Activated effector memory CD4-positive, alpha-beta T cell treated with Interleukin-2 at 50 U/mL for 16 hours (primary cell): ENCODE measurements around the gene LPP.
"Not testable (repeated sequence)": the region's sequence is repeated elsewhere in the genome, so short reads cannot be mapped to it uniquely, and the experiment has no call there.

Experiments
- DNase-seq: peaks from one replicate; pipeline ENCODE4 v3.0.0-alpha.2; 2020

Gene LPP

DNA sequence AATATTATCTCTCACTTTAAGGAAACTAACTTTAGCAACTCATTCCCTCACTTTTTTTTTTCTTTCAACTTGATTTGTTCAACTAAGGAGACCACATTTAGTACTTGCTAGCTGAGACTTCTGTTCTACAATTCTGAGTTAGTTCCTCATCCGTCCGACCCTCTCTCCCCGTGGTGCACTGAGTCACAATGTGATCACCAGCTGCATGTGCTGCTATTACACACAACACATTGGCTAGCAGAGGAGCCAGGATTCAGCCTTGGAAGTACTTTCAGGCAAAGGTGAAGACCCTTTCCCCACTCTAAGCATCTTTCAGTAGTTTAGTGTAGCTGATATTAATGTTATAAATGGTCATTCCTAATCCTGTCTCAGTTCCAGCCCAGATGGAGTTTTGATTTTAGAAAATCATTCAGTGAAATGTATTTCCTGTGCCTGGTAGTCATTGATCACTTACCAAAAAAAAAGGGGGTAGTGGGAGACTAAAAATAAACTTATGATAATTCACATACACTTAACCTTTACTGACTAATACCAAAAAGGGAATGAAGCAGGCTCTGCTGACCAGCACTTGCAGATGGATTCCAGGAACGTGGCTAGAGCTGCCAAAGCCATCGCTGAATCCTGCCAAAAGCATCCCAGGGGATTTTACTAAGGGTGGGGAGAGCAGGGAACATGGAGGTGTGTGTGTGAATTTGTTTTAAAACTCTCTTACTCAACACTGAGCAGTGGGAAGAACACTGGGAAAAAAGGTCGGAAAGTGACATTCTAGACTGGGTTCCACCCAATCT is 424.8 kb downstream of the LPP start:
- no peak for DNase-seq

DNA sequence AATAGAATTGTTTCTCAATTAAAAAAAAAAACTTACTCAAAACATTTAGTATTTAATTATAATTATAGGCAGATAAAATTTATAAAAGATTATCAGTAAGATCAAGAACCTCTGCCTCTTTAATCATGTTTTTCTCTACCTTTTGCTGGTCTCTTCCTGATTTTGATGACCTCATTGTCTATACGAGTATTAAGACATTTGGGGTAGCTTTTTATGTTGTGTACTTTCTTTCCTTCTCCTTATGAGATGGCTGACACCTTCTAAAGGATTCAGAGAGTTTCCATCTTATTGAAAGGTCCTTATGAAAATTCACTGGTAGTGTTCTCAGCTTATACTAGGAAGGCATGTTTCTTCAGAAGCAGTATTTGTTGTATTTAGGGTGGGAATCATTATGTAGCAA is 426.3 kb downstream of the LPP start:
- DNase-seq, result no peak

DNA sequence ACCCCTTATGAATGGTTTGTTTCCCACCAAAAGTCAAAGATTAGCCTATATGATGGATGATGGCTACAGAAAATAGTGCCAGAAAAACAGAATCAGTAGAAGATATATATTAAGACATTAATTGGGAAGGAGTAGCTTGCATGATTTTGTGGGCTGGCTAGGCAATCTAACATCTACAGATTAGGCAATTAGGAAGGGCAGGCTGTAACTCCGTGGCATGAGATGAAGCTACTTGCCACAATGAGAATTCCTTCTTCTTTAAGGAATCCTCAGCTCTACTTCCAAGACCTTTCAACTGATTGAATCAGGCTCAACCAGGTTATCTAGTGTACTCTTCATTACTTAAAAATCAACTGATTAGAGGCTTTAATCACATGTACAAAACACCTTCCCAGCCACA is 426.7 kb downstream of the LPP start:
- no peak for DNase-seq

DNA sequence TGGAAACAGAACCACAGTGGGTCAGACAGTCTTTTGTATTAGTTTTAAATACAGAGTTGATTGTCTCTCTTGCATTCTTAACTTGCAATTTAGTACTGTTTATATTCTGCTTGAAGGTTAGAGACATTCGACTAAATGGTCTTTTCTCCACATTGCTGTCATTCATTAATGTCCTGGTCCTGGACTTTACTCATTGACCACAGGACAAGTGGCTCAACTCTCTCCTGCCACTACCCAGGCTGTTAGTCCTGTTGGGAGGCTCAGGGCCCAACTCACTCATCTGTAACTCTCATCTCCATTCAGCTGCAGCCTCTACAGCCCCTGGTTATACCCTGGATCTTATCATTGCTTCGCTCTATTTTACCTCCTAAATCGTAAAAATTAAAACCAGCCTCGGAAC is 427.4 kb downstream of the LPP start:
- DNase-seq, result no peak

DNA sequence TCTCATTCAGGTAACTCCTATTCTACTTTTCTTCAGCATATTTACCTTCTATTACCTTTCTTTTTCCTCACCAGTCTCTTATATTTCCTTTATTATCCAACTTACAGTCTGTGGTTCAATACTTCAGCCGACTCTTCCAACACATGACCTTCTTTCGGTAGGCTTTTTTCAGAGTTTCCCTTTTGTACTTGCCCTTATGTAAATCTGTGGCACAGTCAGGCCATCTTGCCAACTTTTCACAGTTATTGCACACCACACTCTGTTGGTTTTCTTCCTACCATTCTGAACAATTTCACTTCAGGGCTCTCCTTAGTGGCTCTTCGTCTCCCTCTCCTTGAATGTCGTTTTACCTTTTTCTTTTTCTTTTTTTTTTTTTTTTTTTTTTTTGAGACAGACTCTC is 427.8 kb downstream of the LPP start:
- DNase-seq, result no peak

DNA sequence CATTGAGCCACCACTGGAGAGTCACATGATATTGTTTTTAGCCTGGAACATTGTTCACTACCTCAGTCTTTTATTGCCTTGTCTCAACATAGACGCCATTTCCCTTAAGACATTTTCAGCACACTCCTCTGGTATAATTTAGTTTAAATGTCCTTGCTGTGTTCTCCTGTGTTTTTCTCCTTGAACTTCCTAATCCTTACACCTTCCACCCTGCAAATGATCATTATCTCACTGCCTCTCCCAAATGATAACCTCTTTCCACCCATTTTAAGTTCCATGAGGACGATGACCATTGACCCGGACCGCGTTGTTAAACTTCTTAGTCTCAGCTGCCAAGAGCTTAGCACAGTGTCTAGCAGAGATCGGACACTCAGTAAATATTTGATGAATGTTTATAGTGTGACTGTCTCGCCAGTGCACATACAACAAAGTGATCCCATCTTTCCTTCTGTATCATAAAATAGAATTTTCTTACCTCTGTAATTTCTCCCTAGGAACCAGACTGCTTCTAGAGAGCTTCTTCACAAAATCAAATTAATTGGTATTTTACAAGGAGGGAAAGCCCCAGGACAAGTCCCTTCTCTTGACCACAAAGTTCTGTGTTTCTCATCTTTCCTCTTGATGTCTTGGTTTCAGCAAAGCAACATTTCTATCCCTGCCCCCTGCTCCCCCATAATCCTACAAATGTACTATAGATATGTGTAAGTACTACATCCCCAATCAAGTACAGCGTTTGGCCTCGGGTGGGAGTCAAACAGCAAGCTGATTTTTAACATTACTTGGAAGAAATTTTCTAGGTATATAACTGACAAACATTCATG is 429.6 kb downstream of the LPP start:
- no peak for DNase-seq

DNA sequence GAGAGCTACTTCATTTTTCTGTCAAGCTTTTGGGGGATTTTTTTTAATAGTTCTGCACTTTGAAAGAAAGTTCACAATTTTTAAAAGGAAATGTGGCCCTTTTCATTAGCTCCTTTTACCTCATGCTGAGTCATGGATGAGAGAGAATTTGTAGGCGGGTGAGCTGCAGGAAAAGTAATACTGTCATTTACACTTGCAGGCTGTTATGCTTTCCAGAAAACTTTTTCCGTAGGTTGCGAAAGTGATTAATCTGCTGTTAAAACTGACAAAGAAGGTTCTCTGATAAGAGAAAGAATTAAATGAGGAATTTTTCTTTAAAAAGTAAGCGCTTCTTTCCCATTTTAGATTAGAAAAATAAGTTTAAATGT is 430.2 kb downstream of the LPP start:
- DNase-seq, result no peak

DNA sequence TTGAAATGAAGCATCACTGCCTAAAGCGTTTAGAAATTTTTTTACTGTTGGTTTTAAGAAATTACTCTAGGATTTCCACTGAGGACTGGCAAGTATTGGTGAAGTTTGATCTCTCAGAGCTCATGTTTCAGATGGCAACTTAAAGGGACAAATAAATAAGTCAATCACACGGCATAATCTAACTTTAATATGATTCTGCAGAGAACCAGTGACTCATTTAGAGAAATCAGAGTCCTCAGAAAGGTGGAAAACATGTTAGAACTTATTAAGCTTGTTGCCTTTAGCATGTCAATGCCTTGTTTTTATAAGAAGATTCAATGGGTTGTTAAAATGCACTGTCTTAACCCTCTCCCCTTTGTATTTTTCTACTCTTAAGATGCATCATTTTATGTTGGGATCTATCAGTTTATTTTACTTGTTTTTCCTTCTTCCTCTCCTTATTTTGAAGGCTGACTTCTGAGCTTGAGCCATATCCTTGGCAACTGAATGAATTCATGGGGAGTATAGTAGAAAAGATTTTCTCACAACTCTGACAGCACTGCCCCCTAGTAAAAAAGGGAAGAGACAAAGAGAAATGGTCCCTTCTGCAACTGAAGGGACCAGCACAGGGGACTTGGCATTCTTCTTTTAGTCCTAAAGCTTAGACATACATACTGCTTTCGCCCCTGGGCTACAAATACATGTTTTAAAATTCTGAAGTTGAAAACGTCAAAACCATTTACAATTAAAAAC is 431.2 kb downstream of the LPP start:
- no peak for DNase-seq

DNA sequence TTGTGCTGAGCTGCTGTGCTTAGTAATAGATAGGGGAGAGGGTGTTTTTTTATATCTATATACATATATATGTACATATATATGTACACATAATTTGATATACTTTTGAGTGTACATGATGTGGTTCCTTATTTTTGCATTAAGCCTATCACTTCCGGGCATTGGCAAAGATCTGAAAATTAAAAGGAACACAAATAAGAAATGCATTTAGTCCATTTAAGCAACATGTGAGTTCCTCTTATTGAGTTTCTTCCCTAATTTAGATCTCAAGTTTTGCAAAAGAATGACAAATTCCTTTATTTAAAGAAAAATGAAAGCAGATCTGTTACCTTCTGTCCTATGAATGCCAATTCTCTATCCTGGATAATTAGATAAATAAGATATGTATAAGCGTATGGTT is 435.1 kb downstream of the LPP start:
- no peak for DNase-seq

DNA sequence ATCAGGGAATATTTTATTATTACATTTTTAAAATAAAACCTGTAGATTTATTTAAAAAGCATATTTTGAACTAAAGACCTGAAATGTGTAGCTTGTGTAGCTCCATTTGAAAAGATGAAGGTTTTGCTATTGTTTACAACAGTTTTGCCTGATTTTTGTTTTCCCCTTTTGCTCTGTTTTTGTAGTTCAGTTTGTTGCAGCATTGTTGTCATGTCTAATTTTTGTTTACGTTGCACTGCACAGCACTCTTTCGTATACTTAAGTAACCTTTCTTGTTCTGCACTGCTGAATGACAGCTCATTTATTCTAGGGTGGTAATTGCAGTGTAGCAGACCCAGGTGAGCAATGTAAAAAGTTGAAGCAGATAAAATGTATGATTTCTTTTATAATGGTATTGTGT is 435.8 kb downstream of the LPP start:
- no peak for DNase-seq

DNA sequence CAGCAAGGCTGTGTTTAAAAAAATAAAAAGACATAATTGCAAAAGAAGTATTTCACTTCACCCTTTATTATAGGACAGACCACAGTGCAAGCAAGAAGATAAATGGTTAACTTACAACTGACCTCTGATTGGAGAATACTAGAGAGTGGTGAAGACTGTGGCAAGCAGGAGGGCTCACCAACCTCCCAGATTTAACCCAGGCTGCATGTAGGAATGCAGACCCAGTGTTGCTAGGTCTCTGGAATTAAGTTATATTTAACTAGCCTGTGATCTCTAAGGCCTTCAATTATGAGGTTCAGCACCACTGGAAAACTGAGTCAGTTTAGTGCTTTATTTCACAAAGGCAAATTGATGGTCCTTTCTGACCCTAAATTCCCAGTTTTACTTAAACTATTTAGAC is 436.6 kb downstream of the LPP start:
- no peak for DNase-seq

DNA sequence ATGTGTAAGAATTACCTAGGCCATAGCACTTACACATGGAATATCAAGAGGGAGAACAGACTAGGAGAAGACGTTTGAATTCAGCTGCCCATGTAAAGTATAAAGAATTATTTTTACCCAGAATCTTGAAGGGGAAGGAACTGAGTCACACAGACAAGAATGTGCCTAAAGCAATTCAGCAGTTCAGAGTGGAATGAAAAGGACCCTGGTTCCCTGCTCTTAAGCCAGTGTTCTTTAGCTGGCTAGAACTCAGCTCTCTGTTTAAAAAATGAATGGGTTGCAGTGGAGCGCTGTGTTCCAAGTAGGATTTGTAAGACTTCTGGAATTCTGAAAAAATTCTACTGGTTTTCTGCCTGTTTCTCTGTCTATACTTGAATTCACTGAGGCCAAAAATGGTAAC is 440.2 kb downstream of the LPP start:
- DNase-seq, result no peak

DNA sequence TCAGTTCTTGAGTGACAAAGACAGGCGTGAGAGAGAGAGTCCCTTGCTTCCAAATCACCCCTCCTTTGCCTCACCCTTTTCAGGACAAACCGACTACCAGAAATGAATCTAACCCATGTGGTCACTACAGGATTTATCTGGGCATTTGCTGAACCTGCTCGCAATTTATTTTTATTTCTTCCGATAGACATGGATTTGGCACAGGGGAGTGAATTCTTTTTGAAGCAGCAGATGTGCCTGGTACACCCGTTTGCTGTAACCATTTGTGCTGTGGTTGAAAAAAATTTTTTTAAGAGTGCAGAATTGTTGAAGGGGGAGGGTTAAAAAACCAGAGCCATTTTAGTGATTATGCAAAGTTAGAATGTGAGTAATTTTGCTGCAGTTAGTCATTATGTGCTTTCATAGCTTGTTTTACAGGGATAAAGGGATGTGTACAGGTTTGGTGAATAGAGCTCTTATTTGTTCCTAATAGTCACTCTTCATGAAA is 442.0 kb downstream of the LPP start:
- no peak for DNase-seq

DNA sequence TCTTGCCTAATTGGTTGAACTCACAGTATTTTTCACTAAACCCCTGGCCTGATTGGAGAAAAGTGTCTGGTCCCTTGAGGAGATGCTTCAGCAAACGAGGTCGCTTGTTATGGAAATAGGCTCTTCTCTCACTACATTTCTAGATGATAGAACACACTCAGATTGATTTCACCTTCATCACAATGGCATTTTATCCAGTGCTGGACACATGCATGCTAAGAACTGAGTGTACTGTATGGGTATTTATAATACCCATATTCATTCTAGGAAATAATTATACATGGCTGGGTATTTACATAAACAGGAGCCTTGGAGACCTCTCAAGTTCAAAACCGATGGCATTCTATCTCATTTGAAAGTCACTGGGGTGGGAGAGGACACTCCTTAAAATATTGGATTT is 444.9 kb downstream of the LPP start:
- DNase-seq, result no peak

DNA sequence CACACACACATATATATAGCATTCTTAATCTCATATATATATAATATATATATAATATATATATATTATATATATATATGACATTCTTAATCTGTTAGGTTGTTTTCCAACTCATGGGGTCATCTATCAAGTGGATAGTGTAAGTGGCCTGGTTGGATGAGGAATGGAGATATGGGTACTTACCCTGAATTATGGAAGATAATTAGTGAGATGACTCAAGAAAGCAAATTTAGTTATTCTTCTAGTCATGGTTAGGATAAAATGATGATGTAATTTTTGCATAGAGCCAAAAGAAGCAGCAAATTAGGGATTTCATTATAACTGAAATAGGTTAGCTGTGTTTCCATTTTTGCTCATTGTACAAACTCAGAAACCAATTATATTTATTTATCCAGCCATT is 448.2 kb downstream of the LPP start:
- DNase-seq, result no peak

DNA sequence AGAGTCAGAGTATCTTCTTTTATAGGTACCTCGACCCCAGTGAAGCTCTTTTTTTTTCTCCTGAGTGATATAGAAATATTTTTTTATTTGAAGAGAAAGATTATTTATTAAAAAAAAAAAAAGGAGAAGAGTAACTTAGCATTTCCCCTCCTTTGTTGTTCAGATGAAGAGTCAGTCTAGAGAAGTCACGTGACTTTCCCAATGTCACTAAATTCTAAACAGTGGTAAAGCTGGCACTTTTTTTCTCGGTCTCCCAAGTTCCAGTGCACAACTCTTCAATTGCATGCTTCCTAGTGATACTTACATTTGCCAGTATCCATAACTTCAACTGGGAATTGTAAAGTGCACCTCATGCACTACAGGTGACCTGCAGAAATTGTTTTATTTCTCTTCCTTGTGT is 448.7 kb downstream of the LPP start:
- DNase-seq, result no peak

DNA sequence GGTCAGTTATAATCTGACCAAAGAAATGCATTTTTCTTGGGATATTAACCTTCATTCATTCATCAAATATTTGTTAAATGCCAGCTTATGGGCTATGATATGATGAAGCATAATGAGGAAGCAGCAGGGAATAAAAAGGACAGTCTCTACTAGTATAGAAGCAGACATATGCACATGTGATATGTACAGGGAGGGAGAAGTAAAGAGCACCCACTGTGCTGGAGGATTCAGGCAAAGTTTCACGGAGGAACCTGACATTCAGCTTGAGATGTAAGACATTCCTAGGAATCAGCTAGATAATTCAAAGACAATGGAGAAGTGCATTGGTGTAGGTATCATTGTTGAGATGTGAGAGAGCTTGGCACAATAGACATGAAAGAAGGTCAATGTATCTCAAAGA is 450.7 kb downstream of the LPP start:
- DNase-seq, result no peak

DNA sequence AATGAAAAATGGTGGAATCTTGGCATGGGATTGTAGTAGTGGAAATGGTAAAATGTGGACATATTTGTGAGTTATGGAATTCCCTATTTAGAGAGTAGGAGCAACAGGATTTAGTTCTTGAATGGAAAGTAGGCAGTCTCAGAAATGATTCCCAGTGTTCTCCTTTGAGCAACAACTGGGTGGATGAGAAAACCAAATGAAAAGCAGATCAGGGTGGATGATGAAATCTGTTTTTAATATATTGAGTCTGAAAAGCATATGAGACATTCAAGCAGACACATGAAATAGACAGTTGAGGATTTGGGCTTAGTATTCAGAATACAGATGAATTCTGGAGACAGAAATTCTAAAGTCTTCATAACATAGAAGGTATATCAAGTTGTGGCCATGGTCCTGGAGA is 451.3 kb downstream of the LPP start:
- no peak for DNase-seq

DNA sequence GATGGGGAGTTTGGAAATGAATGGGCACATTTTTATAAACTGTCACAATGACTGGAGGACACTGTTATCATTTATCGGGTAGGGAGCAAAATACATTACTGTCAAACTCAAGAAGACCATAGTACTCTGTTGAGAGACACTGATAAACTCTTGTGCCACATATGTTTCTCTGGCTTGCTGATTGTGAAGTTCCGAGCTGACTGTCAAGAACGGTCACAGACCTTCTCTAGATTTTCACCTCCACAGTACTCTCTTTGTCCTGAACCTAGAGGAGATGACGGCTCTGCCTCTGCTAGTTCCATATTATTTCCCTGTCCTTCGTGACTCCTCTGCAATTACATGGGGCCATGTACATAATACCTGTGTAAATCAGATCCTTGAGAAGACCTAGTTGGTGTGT is 451.9 kb downstream of the LPP start:
- no peak for DNase-seq

DNA sequence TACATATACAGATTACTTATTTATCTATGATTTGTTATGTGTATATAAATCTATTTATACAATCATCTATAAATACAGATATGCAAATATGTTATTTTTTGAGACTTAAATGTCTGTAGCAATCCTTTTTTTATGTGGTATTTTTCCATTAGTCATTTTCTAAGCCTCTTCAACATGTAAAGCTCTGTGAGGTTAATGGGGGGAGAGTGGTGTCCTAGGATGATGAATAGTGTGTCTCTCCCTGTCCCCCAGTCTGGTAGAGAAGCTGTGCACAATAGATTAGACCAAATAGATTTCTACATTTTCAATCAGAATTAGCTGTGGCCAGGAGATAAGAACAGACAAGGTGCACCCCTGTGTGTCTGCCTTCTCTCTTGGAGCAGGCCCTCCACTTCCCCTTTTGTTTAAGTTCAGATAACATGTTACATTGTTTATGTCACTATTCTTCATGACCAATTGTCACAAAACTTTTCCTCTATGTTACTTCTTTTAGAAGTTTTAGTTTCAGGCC is 453.9 kb downstream of the LPP start:
- DNase-seq, result no peak

DNA sequence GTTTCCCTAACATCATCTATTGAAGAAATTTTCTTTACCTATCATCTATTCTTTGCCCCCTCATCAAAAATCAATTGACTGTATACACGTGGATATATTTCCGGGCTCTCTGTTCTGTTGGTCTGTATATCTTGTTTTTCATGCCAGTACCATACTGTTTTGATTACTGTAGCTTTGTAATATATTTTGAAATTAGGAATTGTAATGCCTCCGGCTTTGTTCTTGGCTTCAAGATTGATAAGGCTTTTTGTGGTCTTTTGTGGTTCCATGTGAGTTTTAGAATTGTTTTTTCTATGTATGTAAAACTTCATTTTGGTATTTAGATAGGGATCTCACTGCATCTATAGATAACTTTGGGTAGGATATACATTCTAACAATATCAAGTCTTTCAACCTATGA is 454.4 kb downstream of the LPP start:
- DNase-seq, result no peak

DNA sequence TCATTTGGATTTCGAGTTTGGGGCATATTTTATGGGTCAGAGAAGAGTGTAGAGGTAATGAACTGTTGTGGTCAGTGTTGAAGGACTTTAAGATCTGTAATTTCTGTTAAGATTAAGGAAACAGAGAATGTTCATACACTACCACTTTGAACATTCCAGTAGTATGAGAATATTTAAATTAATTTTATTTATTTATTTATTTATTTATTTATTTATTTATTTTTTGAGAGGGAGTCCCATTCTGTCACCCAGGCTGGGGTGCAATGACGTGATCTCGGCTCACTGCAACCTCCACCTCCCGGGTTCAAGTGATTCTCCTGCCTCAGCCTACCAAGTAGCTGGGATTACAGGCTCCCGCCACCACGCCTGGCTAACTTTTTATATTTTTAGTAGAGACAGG is 459.8 kb downstream of the LPP start:
- not testable (repeated sequence) for DNase-seq

DNA sequence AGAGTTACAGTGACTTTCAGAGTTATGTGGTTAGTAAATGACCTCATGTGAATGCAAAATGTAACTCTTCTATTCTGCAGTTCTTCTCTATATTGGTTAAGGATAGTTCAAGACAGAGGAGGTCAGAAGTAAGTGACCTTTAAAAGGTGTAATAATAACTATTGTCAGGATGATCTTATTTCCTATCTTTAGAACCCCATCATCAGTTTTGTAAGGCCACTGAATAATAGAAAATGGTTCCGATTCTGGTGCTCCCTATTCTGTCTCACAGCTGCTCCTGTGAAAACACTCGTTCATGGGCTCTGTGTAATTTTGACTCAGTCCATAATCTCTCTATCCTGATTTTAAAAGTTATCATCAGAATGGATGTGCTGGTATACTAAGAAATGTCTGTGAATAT is 463.3 kb downstream of the LPP start:
- no peak for DNase-seq
